Measurements from ENCODE around the gene PVALEF.

The PVALEF gene

DNA sequence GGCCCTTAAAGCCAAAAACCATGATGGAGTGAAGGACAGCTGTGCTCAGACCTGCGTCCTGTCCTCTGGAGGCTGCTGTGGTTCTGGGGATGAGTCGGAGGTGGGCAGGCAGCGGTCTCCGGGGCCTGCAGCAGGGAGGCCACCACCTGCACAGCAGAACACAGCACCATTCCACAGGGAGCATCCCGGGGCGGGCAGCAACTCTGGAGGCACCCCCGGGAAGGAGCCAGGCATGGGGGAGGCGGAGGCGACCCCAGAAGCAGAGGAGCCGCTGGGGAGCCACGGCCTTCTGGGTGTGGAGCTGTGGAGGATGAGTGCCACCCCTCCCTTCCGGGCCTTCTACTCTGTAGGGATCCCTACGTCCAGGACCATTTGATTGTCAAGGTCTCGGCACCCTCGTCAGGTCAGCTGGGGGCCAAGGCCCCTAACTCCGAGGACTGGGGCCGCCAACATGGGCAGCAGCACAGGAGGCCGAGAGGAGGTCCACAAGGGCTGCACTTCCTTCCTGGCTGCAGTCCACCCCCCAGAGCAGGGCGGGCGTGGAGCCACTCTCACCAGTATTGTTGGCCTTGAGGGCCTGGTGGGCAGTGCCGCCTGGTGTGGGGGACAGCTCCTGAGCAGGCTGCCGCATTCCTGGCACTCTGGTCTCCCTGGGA, 33.6 kb downstream of the PVALEF start:
- no peak for DNase-seq
- Histone ChIP-seq H3K9ac (ENCODE audit: low read length) (no peak overlapping the region), H3K27ac (ENCODE audit: low read length) (no peak overlapping the region), H3K9me2 (replicated peaks; ENCODE audit: insufficient read depth, low read length) (no peaks in the 10 kb centered on the region), H3K9me3 (replicated peaks; ENCODE audit: insufficient read depth, low read length) (no peaks in the 10 kb centered on the region), H3F3A (ENCODE audit: insufficient read depth, low read length) (no peaks in the 10 kb centered on the region), H3K4me3 (ENCODE audit: low read length) (no peak overlapping the region), H3K4me2 (ENCODE audit: low read depth, low read length) (no peak overlapping the region), H4K20me1 (ENCODE audit: insufficient read depth, low read length) (no peaks in the 10 kb centered on the region), H3K27me3 (replicated peaks; ENCODE audit: insufficient read depth, low read length) (no peaks in the 10 kb centered on the region), H2AFZ (ENCODE audit: low read length) (no peak overlapping the region), H3K79me2 (ENCODE audit: low read length) (no peaks in the 10 kb centered on the region), H3K4me1 (ENCODE audit: low read length) (no peaks in the 10 kb centered on the region), H3K36me3 (replicated peaks; ENCODE audit: insufficient read depth, low read length) (no peaks in the 10 kb centered on the region)
- TF ChIP-seq EZH2 (optimal IDR thresholded peaks at IDR 0.05; ENCODE audit: low read depth, low read length) (no peak), EZH2phosphoT487 (IDR thresholded peaks at IDR 0.05; ENCODE audit: low read length) (no peak)
- TF ChIP-seq, protein P1, sequence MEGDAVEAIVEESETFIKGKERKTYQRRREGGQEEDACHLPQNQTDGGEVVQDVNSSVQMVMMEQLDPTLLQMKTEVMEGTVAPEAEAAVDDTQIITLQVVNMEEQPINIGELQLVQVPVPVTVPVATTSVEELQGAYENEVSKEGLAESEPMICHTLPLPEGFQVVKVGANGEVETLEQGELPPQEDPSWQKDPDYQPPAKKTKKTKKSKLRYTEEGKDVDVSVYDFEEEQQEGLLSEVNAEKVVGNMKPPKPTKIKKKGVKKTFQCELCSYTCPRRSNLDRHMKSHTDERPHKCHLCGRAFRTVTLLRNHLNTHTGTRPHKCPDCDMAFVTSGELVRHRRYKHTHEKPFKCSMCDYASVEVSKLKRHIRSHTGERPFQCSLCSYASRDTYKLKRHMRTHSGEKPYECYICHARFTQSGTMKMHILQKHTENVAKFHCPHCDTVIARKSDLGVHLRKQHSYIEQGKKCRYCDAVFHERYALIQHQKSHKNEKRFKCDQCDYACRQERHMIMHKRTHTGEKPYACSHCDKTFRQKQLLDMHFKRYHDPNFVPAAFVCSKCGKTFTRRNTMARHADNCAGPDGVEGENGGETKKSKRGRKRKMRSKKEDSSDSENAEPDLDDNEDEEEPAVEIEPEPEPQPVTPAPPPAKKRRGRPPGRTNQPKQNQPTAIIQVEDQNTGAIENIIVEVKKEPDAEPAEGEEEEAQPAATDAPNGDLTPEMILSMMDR (IDR thresholded peaks at IDR 0.05; ENCODE audit: low read length), result no peak

DNA sequence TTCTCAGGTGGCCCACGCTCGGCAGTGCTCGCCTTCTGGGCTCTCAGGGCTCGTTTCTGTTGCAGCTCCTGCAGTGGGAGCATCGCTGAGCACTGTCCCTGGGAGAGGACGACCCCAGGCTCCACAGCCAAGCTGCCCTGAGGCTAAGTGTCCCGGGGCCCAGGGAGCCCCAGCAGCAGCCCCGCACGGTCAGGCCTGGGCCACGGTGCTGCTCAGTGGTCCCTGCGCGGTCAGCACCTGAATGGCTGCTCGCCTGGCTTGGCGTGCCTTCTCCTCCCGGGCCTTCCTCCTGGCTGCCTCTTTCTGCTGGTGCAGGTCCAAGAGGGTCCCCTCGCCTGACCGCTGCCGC, 34.1 kb downstream of the PVALEF start:
- H3K9ac ChIP-seq (ENCODE audit: low read length), result no peak overlapping the region
- H4K20me1 ChIP-seq (ENCODE audit: insufficient read depth, low read length), result no peaks in the 10 kb centered on the region
- H3F3A ChIP-seq (ENCODE audit: insufficient read depth, low read length), result no peaks in the 10 kb centered on the region
- no peak overlapping the region for H2AFZ ChIP-seq (ENCODE audit: low read length)
- no peaks in the 10 kb centered on the region for H3K9me2 ChIP-seq (replicated peaks; ENCODE audit: insufficient read depth, low read length)
- no peaks in the 10 kb centered on the region for H3K79me2 ChIP-seq (ENCODE audit: low read length)
- H3K36me3 ChIP-seq (replicated peaks; ENCODE audit: insufficient read depth, low read length), result no peaks in the 10 kb centered on the region
- DNase-seq, result no peak
- H3K27ac ChIP-seq (ENCODE audit: low read length), result no peak overlapping the region
- no peaks in the 10 kb centered on the region for H3K4me1 ChIP-seq (ENCODE audit: low read length)
- no peak overlapping the region for H3K4me3 ChIP-seq (ENCODE audit: low read length)
- TF ChIP-seq EZH2phosphoT487 (IDR thresholded peaks at IDR 0.05; ENCODE audit: low read length) (no peak), EZH2 (optimal IDR thresholded peaks at IDR 0.05; ENCODE audit: low read depth, low read length) (no peak)
- TF ChIP-seq, protein P1 (IDR thresholded peaks at IDR 0.05; ENCODE audit: low read length), result no peak
- H3K4me2 ChIP-seq (ENCODE audit: low read depth, low read length), result no peak overlapping the region
- H3K27me3 ChIP-seq (replicated peaks; ENCODE audit: insufficient read depth, low read length), result no peaks in the 10 kb centered on the region
- H3K9me3 ChIP-seq (replicated peaks; ENCODE audit: insufficient read depth, low read length), result no peaks in the 10 kb centered on the region

DNA sequence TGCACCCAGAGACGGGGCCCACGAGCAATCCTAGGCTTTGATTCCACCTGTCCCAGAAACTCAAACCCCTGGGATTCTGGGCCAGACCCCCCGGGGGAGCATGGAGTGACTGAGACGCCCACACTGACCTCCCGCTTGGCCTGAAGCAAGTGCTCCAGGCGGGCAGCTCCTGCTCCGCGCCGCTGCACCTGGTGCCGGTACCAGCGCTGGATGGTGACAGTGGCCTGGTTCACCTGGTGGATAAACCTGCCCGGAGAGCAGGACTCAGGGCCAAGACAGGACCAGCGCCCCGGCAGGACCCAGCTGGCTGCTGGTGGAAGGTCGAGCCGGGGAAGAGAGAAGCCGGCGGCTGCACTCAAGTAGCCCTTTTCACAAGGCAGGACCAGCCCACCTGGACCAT, 34.9 kb downstream of the PVALEF start:
- Histone ChIP-seq H3K9ac (ENCODE audit: low read length) (no peak overlapping the region), H3K4me1 (ENCODE audit: low read length) (no peaks in the 10 kb centered on the region), H3F3A (ENCODE audit: insufficient read depth, low read length) (no peaks in the 10 kb centered on the region), H3K36me3 (replicated peaks; ENCODE audit: insufficient read depth, low read length) (no peaks in the 10 kb centered on the region), H3K79me2 (ENCODE audit: low read length) (no peaks in the 10 kb centered on the region), H4K20me1 (ENCODE audit: insufficient read depth, low read length) (no peaks in the 10 kb centered on the region), H3K27me3 (replicated peaks; ENCODE audit: insufficient read depth, low read length) (no peaks in the 10 kb centered on the region), H3K27ac (ENCODE audit: low read length) (no peak overlapping the region), H3K4me2 (ENCODE audit: low read depth, low read length) (no peak overlapping the region), H3K9me3 (replicated peaks; ENCODE audit: insufficient read depth, low read length) (no peaks in the 10 kb centered on the region), H3K4me3 (ENCODE audit: low read length) (no peak overlapping the region), H2AFZ (ENCODE audit: low read length) (no peak overlapping the region), H3K9me2 (replicated peaks; ENCODE audit: insufficient read depth, low read length) (no peaks in the 10 kb centered on the region)
- no peak for DNase-seq
- no peak for TF ChIP-seq EZH2 (optimal IDR thresholded peaks at IDR 0.05; ENCODE audit: low read depth, low read length)
- TF ChIP-seq, protein P1 (IDR thresholded peaks at IDR 0.05; ENCODE audit: low read length), result no peak
- no peak for TF ChIP-seq EZH2phosphoT487 (IDR thresholded peaks at IDR 0.05; ENCODE audit: low read length)

Measured in MM.1S (cell line).